ENCODE measurements around the gene TSPAN15.

The TSPAN15 gene

GRCh38 chr10:69422676-69423075 is 28.6 kb upstream of the TSPAN15 start:
- Histone ChIP-seq H3K9ac (ENCODE audit: low read length) (no peak overlapping the region), H4K20me1 (ENCODE audit: insufficient read depth, low read length) (no peaks in the 10 kb centered on the region), H3K4me2 (ENCODE audit: low read length) (no peak overlapping the region), H3K27ac (ENCODE audit: low read depth, low read length, poor library complexity, severe bottlenecking) (no peak overlapping the region), H3F3A (ENCODE audit: insufficient read depth, low read length) (no peaks in the 10 kb centered on the region), H2AFZ (ENCODE audit: low read length) (no peak overlapping the region), H3K36me3 (ENCODE audit: insufficient read depth, low read length) (no peaks in the 10 kb centered on the region), H3K4me3 (ENCODE audit: low read depth, low read length, poor library complexity, severe bottlenecking) (no peak overlapping the region), H3K79me2 (ENCODE audit: insufficient read depth, low read length) (no peaks in the 10 kb centered on the region), H3K27me3 (ENCODE audit: insufficient read depth, low read length) (no peaks in the 10 kb centered on the region), H3K9me3 (ENCODE audit: low read length) (no peaks in the 10 kb centered on the region), H3K9me2 (ENCODE audit: low read depth, low read length) (no peaks in the 10 kb centered on the region), H3K4me1 (ENCODE audit: insufficient read depth, low read length, severe bottlenecking) (peaks cover 12% of the 10 kb centered on the region)
- TF ChIP-seq EZH2 (IDR thresholded peaks at IDR 0.05; ENCODE audit: borderline replicate concordance, low read length) (no peak), CTCF (IDR thresholded peaks at IDR 0.05; ENCODE audit: low read length) (no peak)

GRCh38 chr10:69425041-69425440 is 26.2 kb upstream of the TSPAN15 start:
- Histone ChIP-seq H3K4me3 (ENCODE audit: low read depth, low read length, poor library complexity, severe bottlenecking) (no peak overlapping the region), H3K4me1 (ENCODE audit: insufficient read depth, low read length, severe bottlenecking) (peaks cover 19% of the 10 kb centered on the region), H3K27me3 (ENCODE audit: insufficient read depth, low read length) (no peaks in the 10 kb centered on the region), H3K36me3 (ENCODE audit: insufficient read depth, low read length) (no peaks in the 10 kb centered on the region), H3K4me2 (ENCODE audit: low read length) (no peak overlapping the region), H3K9ac (ENCODE audit: low read length) (no peak overlapping the region), H4K20me1 (ENCODE audit: insufficient read depth, low read length) (no peaks in the 10 kb centered on the region), H3K79me2 (ENCODE audit: insufficient read depth, low read length) (no peaks in the 10 kb centered on the region), H3K27ac (ENCODE audit: low read depth, low read length, poor library complexity, severe bottlenecking) (no peak overlapping the region), H3K9me2 (ENCODE audit: low read depth, low read length) (no peaks in the 10 kb centered on the region), H3K9me3 (ENCODE audit: low read length) (no peaks in the 10 kb centered on the region), H3F3A (ENCODE audit: insufficient read depth, low read length) (no peaks in the 10 kb centered on the region), H2AFZ (ENCODE audit: low read length) (no peak overlapping the region)
- TF ChIP-seq CTCF (IDR thresholded peaks at IDR 0.05; ENCODE audit: low read length) (no peak), EZH2 (IDR thresholded peaks at IDR 0.05; ENCODE audit: borderline replicate concordance, low read length) (no peak)

GRCh38 chr10:69425511-69426298 is 25.6 kb upstream of the TSPAN15 start:
- H3K36me3 ChIP-seq (ENCODE audit: insufficient read depth, low read length) = no peaks in the 10 kb centered on the region
- no peak overlapping the region for H3K4me2 ChIP-seq (ENCODE audit: low read length)
- no peak for TF ChIP-seq EZH2 (IDR thresholded peaks at IDR 0.05; ENCODE audit: borderline replicate concordance, low read length)
- no peak for TF ChIP-seq CTCF (IDR thresholded peaks at IDR 0.05; ENCODE audit: low read length)
- peaks cover 19% of the 10 kb centered on the region for H3K4me1 ChIP-seq (ENCODE audit: insufficient read depth, low read length, severe bottlenecking)
- no peak overlapping the region for H3K9ac ChIP-seq (ENCODE audit: low read length)
- no peaks in the 10 kb centered on the region for H3K9me3 ChIP-seq (ENCODE audit: low read length)
- no peaks in the 10 kb centered on the region for H4K20me1 ChIP-seq (ENCODE audit: insufficient read depth, low read length)
- H3K27ac ChIP-seq (ENCODE audit: low read depth, low read length, poor library complexity, severe bottlenecking) = no peak overlapping the region
- no peak overlapping the region for H3K4me3 ChIP-seq (ENCODE audit: low read depth, low read length, poor library complexity, severe bottlenecking)
- no peak overlapping the region for H2AFZ ChIP-seq (ENCODE audit: low read length)
- no peaks in the 10 kb centered on the region for H3K9me2 ChIP-seq (ENCODE audit: low read depth, low read length)
- H3F3A ChIP-seq (ENCODE audit: insufficient read depth, low read length) = no peaks in the 10 kb centered on the region
- H3K79me2 ChIP-seq (ENCODE audit: insufficient read depth, low read length) = no peaks in the 10 kb centered on the region
- no peaks in the 10 kb centered on the region for H3K27me3 ChIP-seq (ENCODE audit: insufficient read depth, low read length)
